Activated B cell treated with CpG ODN at 0.5 μM for 24 hours (primary cell): ENCODE data around the gene ONECUT3. TPM values are rescaled to one million over a fixed set of nuclear protein-coding genes. Genes with fewer than 3 reads are reported as not detected.

Experiments used
- ATAC-seq: fragments of 200-7000 bp; cut with Tn5 transposase; one replicate; pipeline ENCODE4 v1.10.0; 2021; ENCODE audit warnings: low read depth, mild to moderate bottlenecking, moderate library complexity
- CTCF ChIA-PET: fragments of 350-600 bp; sonication (Branson Sonifier 250); formaldehyde crosslinking; loops from one replicate; lab custom pipeline; 2021; ENCODE audit warnings: antibody characterized with exemption; lab: Charles Lee
- POLR2A ChIA-PET: fragments of 350-600 bp; sonication (Branson Sonifier 250); formaldehyde crosslinking; loops from one replicate; lab custom pipeline; 2021; ENCODE audit warnings: antibody characterized with exemption; lab: Charles Lee
- DNase-seq: peaks from one replicate; pipeline ENCODE4 v3.0.0; 2022
- H3K27ac Mint-ChIP-seq: one replicate; pipeline ENCODE4 v1.8.0; 2020; ENCODE audit warnings: mixed read lengths
- H3K27me3 Mint-ChIP-seq: one replicate; pipeline ENCODE4 v1.8.0; 2021; ENCODE audit warnings: mixed read lengths
- H3K36me3 Mint-ChIP-seq: one replicate; pipeline ENCODE4 v1.8.0; 2021; ENCODE audit warnings: low read depth, mixed read lengths
- H3K4me1 Mint-ChIP-seq: one replicate; pipeline ENCODE4 v1.8.0; 2021; ENCODE audit warnings: mixed read lengths
- H3K4me3 Mint-ChIP-seq: one replicate; pipeline ENCODE4 v1.8.0; 2020; ENCODE audit warnings: mild to moderate bottlenecking, mixed read lengths
- H3K9me3 Mint-ChIP-seq: one replicate; pipeline ENCODE4 v1.8.0; 2020; ENCODE audit warnings: mixed read lengths
- intact Hi-C: fragments of 100-400 bp; cut with micrococcal nuclease; formaldehyde crosslinking; loops from one replicate; pipeline ENCODE4 v1.15.1; 2024
- total RNA-seq: library from RNA; stranded (reverse); gene quantifications from 2 replicates; pipeline ENCODE4 v1.2.3, GENCODE V29; 2022
- TF ChIP-seq, protein P1 (sequence below): fragments of 200-600 bp; IDR thresholded peaks from one replicate; pipeline ENCODE4 v1.8.0; 2022; ENCODE audit warnings: antibody characterized with exemption, mild to moderate bottlenecking

The ONECUT3 gene
- total RNA-seq, 1 donor from 2014 or later = not detected

DNA sequence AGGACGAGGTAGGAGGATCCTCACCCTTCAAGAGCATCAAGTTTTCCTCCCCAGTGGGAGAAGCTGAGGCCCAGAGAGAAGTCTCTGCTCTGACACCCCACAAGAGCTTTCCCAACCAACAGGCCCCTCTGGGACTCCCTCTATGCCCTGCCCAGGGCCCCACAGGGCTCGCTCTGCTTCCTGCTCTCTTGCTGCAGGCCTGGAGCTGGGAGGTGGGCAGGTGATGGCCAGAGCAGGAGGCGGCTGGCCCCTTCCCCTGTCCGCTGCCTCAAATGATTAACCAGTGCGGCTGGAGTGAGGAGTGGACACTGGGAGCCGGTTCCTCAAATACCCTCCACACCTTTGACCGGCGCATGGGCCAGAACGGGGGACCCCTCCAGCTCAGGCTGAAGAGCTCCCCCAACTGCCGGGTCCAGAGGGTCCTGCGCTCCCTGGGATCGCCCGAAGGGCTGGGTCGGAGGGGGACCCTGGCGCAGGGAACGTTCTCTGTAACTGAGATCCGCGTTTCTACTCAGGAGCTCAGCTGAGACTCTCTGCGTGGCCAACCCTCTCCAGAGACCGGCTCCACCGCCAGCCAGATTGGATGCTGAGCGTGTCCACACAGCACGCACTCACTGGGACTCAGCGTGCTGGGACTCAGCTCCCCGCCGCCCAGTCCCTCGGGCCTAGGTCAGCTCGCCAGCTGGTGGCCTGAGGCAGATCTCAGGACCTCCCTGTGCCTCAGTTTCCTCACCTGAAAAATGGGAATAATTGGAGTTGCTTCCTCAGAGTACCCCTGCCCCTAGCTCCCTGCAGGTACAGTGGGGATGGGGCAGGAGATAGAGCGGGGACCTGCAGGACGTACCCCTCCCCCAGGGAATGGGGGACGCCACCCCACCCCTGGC is 6.7 kb upstream of the ONECUT3 start:
- DNase-seq (no peak), ATAC-seq (peak; percentile 22)
- intact Hi-C loops = no loop called here
- H3K27ac Mint-ChIP-seq = no peak overlapping the region
- peaks cover 26% of the 10 kb centered on the region for H3K27me3 Mint-ChIP-seq
- H3K4me3 Mint-ChIP-seq = no peak overlapping the region
- H3K4me1 Mint-ChIP-seq = peaks cover 22% of the 10 kb centered on the region
- CTCF ChIA-PET = no interaction called here
- POLR2A ChIA-PET = interaction anchor here (0.6 to 1.1 kb wide), 5 partner anchors 19 to 478 kb away, joined by 3 to 12 read pairs (median 4); partner anchors contain the start of genes CIRBP and MOB3A
- H3K9me3 Mint-ChIP-seq = no peaks in the 10 kb centered on the region
- TF ChIP-seq, protein P1, sequence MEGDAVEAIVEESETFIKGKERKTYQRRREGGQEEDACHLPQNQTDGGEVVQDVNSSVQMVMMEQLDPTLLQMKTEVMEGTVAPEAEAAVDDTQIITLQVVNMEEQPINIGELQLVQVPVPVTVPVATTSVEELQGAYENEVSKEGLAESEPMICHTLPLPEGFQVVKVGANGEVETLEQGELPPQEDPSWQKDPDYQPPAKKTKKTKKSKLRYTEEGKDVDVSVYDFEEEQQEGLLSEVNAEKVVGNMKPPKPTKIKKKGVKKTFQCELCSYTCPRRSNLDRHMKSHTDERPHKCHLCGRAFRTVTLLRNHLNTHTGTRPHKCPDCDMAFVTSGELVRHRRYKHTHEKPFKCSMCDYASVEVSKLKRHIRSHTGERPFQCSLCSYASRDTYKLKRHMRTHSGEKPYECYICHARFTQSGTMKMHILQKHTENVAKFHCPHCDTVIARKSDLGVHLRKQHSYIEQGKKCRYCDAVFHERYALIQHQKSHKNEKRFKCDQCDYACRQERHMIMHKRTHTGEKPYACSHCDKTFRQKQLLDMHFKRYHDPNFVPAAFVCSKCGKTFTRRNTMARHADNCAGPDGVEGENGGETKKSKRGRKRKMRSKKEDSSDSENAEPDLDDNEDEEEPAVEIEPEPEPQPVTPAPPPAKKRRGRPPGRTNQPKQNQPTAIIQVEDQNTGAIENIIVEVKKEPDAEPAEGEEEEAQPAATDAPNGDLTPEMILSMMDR = no peak
- H3K36me3 Mint-ChIP-seq = no peaks in the 10 kb centered on the region

DNA sequence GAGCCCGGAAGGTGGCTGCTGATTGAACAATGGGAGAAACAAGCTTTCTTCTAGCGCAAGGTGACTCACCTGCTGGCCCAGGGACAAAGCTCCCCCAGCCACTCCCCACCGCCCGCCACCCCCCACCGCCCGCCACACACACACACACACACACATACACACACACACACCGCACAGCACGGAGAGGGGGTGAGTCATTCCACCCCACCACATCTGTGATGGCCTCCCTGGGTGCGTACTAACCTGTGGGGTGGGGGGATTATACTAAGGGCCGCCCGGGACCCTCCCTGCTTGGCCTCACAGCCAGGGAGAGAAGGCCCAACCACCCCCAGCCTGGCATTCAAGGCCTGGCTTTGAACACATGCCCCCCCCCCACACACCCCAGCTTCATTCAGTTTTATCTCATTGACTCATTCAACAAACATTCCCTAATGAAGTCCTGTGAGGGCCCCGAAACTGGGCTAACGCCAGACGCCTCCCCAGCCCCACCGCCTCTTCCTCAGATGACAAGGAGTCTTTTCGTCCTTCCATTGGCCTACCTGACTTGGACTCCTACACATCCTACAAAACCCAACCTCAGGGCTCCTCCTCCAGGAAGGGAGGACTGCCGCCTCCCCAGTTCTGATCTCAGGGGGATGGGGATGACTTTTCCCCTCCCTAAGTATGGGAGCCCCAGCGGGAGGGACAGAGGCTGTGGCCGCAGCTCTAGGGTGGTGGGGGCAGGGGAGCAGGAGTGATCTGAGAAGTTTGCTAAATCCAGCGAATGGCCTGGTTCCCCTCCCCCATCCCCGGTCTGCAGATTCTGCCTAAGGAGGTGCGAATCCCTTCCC is 5.8 kb upstream of the ONECUT3 start:
- peak overlapping the region; percentile 68 for H3K4me3 Mint-ChIP-seq
- peaks cover 28% of the 10 kb centered on the region for H3K27me3 Mint-ChIP-seq
- no peaks in the 10 kb centered on the region for H3K36me3 Mint-ChIP-seq
- no peaks in the 10 kb centered on the region for H3K9me3 Mint-ChIP-seq
- TF ChIP-seq, protein P1 = no peak
- intact Hi-C loops = no loop called here
- POLR2A ChIA-PET = interaction anchor here (0.7 to 1.1 kb wide), 4 partner anchors 20 to 479 kb away, joined by 3 to 5 read pairs (median 4); partner anchors contain the start of gene CIRBP
- H3K27ac Mint-ChIP-seq = peak overlapping the region; percentile 63
- DNase-seq = no peak
- CTCF ChIA-PET = no interaction called here
- ATAC-seq = peak; percentile 36
- peaks cover 26% of the 10 kb centered on the region for H3K4me1 Mint-ChIP-seq

DNA sequence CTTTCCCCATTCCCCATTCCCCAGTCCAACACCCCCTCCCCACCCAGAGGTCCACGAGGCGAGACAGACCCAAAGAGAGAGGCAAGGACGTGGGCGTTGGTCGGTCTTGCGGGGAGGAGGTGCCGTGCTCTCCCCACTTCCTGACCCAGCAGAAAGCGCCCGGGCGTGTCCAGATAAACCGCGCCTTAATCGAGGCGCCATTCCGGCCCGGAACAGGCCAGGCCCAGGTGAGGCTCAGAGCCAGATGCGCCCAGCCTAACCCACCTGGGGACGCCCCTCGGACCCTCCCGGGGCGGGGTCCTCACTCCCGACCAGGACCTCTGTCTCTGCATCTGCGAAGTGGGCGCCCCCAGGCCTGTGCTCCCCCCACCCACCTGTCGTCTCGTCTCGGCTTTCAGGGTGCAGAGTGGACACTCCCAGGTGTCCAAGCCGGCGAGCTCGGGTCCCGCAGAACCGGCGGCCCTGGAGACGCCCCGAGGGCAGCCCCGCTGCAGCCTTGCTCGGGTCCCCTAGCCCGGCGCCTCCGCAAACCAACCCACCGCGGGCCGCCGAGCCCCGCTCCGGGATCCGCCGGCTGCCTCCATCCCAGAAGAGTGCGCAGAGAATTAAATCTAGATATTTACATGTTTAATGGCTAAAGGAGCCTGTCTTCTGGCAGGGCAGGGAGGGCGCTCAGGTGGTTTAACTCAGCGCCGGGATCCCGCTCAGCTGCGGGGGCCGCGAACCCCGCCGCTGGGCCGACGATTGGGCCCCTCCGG is 5.0 kb upstream of the ONECUT3 start:
- H3K4me3 Mint-ChIP-seq = peak overlapping the region; percentile 68
- H3K27me3 Mint-ChIP-seq = peaks cover 31% of the 10 kb centered on the region
- H3K4me1 Mint-ChIP-seq = peaks cover 30% of the 10 kb centered on the region
- CTCF ChIA-PET = no interaction called here
- DNase-seq (no peak), ATAC-seq (peak; percentile 53)
- POLR2A ChIA-PET = interaction anchor here (0.7 kb wide), 1 partner anchor 79 kb away, joined by 4 read pairs; no protein-coding TSS in a partner anchor
- H3K9me3 Mint-ChIP-seq = no peaks in the 10 kb centered on the region
- intact Hi-C loops = no loop called here
- TF ChIP-seq, protein P1 = no peak
- H3K36me3 Mint-ChIP-seq = no peaks in the 10 kb centered on the region
- peak overlapping the region; percentile 63 for H3K27ac Mint-ChIP-seq

DNA sequence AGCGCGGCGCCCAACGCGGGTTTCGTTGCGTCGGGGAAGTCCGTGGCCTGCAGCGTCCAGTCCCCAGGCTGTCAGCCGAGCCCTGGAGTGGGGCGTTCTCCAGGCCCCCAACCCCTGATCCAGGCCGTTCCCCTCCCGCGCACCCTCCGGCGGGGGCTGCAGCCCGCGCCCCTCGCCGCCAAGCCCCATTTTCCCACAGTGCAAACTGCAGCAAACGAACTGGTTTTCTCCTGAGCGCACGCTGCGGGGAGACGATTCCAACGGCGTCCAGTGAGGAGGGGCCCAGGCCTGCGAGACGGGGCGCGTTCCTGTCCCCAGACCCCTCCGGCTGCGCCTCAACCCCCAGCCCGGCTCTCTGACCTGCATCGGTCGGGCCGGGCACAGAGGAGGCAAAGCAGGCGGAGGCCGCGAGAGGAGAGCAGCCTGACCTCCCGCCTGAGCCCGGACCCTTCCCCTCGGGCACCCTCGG is 4.4 kb upstream of the ONECUT3 start:
- no peak for DNase-seq
- TF ChIP-seq, protein P1 = no peak
- Mint-ChIP-seq H3K27me3 (peaks cover 31% of the 10 kb centered on the region), H3K36me3 (no peaks in the 10 kb centered on the region), H3K27ac (no peak overlapping the region), H3K4me1 (peaks cover 30% of the 10 kb centered on the region), H3K4me3 (no peak overlapping the region), H3K9me3 (no peaks in the 10 kb centered on the region)
- POLR2A ChIA-PET = no interaction called here
- intact Hi-C loops = no loop called here
- ATAC-seq = no peak
- CTCF ChIA-PET = no interaction called here
